ENCODE data around the gene CACNA1C. TPM values are rescaled to one million over a fixed set of nuclear protein-coding genes. Genes with fewer than 3 reads are reported as not detected.

The CACNA1C gene
- total and polyA plus RNA-seq, 10 of the 15 experiments (the other 5 are each of a cell fraction or from before 2014, with no cell fraction given), result under 0.01 to 0.15 (median 0.09) TPM; not detected in 5

DNA sequence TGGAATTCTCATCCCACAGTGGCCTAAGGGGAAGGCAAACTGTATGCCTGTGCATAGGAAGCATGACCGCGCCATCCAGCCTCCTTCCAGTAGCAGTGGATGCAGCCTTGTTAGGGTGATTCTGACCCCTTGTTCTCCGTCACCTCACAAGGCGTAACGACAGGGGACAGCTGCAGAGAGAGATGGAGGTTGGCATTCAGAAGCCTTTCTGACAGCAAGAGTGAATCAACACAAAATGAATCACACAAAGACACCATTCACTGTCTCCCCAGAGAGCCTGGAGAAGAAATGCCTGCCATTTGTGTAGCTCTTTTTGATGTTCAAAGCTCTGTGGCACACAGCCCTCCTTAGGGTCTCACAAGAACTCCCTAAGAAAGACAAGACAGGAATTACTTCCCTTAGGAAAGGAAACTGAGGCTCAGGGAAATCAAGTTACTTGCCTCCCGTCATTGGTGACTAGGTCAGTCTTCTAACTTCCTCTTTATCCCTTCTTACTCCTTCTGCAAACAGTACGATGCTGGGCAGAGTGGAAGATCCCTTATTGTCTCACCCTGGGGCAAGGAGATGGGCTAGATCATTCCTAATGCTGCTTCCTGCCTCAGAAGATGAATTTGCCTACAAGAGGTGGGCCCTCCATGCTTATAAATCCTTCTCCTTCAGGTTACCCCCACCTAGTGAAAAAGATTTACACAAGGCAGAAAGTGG, 280.9 kb downstream of the CACNA1C start:
- CTCF ChIA-PET, result interaction anchor here (0.5 kb wide), 1 partner anchor 44 kb away, joined by 4 read pairs; no protein-coding TSS in a partner anchor
- Histone ChIP-seq H3K79me2 (ENCODE audit: control insufficient read depth, insufficient read depth, low read length) (no peaks in the 10 kb centered on the region), H3K4me3 (no peak overlapping the region), H3K36me3 (ENCODE audit: control insufficient read depth in 2 of 2, insufficient read depth in 2 of 2, low read length in 1 of 2) (no peaks in the 10 kb centered on the region), H3K9ac (ENCODE audit: control insufficient read depth, insufficient read depth, low read length) (no peak overlapping the region), H3K27me3 (replicated peaks in 1 of 2; ENCODE audit: control insufficient read depth in 2 of 2, insufficient read depth in 2 of 2, low read length in 1 of 2) (no peaks in the 10 kb centered on the region), H3K9me3 (replicated peaks; ENCODE audit: control insufficient read depth, insufficient read depth, low read length) (no peaks in the 10 kb centered on the region; the same call in 2 of the 3 replicates), H3K4me1 (ENCODE audit: control insufficient read depth, insufficient read depth, low read length) (peaks cover 25% of the 10 kb centered on the region), H3K4me2 (ENCODE audit: control insufficient read depth, insufficient read depth) (no peak overlapping the region), H2AFZ (ENCODE audit: control insufficient read depth, low read depth, low read length) (no peak overlapping the region), H4K20me1 (ENCODE audit: control insufficient read depth, insufficient read depth) (no peaks in the 10 kb centered on the region), H3K27ac (ENCODE audit: control insufficient read depth, insufficient read depth) (no peak overlapping the region)
- intact Hi-C loops (cut with micrococcal nuclease; ENCODE audit: unreplicated experiment) (no loop called here), in situ Hi-C loops (cut with MboI) (no loop called here)
- POLR2A ChIA-PET, result no interaction called here
- RAD21 ChIA-PET (ENCODE audit: unreplicated experiment), result no interaction called here
- SMC1A ChIA-PET (ENCODE audit: uncharacterized antibody, unreplicated experiment), result interaction anchor here (1.0 kb wide), 1 partner anchor 13 kb away, joined by 3 read pairs; no protein-coding TSS in a partner anchor
- TF ChIP-seq MEF2B (IDR thresholded peaks at IDR 0.05; ENCODE audit: partially characterized antibody, poor library complexity, severe bottlenecking) (no peak), POLR2AphosphoS2 (IDR thresholded peaks at IDR 0.05; ENCODE audit: low read depth, low read length) (no peak), RB1 (IDR thresholded peaks at IDR 0.05; ENCODE audit: borderline replicate concordance) (no peak), FOS (IDR thresholded peaks at IDR 0.05; ENCODE audit: borderline replicate concordance, extremely low read depth, insufficient read length) (no peak), EED (IDR thresholded peaks at IDR 0.05; ENCODE audit: low read depth) (no peak), ZNF274 (IDR thresholded peaks at IDR 0.05; ENCODE audit: insufficient read depth, insufficient read length) (no peak), CBX5 (IDR thresholded peaks at IDR 0.05; ENCODE audit: low read depth) (no peak), ZNF217 (IDR thresholded peaks at IDR 0.05) (no peak), BRCA1 (IDR thresholded peaks at IDR 0.05; ENCODE audit: low read depth, low read length) (no peak), SMAD1 (IDR thresholded peaks at IDR 0.05; ENCODE audit: low read depth, partially characterized antibody) (no peak), ZNF622 (IDR thresholded peaks at IDR 0.05) (no peak)
- FAIRE-seq (no peak), ATAC-seq (no peak), DNase-seq (ENCODE audit: low read depth, low spot score) (no peak)
- 67% methylated on average over 7 of the region's 7 CpGs for WGBS (ENCODE audit: insufficient coverage, insufficient replicate concordance, low lambda C conversion rate, missing lambda C conversion rate)
- BruUV-seq (replicated peaks), result no TSS peak

All from GM12878 (cell line).